ENCODE data around the gene ADARB1.
"Not testable (repeated sequence)": the region's sequence is repeated elsewhere in the genome, so short reads cannot be mapped to it uniquely, and the experiment has no call there.

DNA sequence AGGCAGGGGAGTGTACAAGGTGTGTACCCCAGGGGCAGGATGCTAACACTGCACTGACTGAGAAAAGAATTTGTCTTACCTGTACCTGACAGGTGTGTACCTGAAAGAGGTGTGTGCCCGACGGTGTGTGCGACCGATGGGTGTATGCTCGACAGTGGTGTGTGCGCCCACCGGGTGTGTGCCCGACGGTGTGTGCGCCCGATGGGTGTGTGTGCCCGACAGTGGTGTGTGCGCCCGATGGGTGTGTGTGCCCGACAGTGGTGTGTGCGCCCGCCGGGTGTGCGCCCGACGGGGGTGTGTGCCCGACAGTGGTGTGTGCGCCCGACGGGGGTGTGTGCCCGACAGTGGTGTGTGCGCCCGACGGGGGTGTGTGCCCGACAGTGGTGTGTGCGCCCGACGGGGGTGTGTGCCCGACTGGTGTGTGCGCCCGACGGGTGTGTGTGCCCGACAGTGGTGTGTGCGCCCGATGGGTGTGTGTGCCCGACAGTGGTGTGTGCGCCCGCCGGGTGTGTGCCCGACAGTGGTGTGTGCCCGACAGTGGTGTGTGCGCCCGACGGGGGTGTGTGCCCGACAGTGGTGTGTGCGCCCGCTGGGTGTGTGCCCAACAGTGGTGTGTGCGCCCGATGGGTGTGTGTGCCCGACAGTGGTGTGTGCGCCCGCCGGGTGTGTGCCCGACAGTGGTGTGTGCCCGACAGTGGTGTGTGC, 59.3 kb downstream of the ADARB1 start:
- not testable (repeated sequence) for TF ChIP-seq POLR2A (IDR thresholded peaks at IDR 0.05; ENCODE audit: low read depth); EP300 (IDR thresholded peaks at IDR 0.05)
